ENCODE data around the gene LAMA3. TPM values are rescaled to one million over a fixed set of nuclear protein-coding genes. Genes with fewer than 3 reads are reported as not detected.
"Not testable (repeated sequence)": the region's sequence is repeated elsewhere in the genome, so short reads cannot be mapped to it uniquely, and the experiment has no call there.

LAMA3 gene
- total and polyA plus RNA-seq, 2 experiments from 2014 or later = 3.9 to 4.9 TPM

- H3K27ac ChIP-seq (ENCODE audit: low read depth); H3K27me3 Mint-ChIP-seq (ENCODE audit: insufficient read depth, low read depth, poor library complexity); H3K4me2 ChIP-seq; ATAC-seq; DNase-seq (ENCODE audit: low spot score); H2AFZ ChIP-seq; H3K79me2 ChIP-seq (replicated peaks; ENCODE audit: insufficient read depth); H3F3A ChIP-seq (replicated peaks; ENCODE audit: low read depth); H4K20me1 ChIP-seq (replicated peaks; ENCODE audit: insufficient read depth); H3K4me1 ChIP-seq (ENCODE audit: insufficient read depth); H3K27ac Mint-ChIP-seq; H3K4me1 Mint-ChIP-seq; H3K36me3 ChIP-seq (ENCODE audit: insufficient read depth); H3K36me3 Mint-ChIP-seq (ENCODE audit: low read depth); H3K9me3 Mint-ChIP-seq; H3K4me3 Mint-ChIP-seq; H3K4me3 ChIP-seq; H3K9me2 ChIP-seq (ENCODE audit: insufficient read depth); H3K27me3 ChIP-seq (ENCODE audit: insufficient read depth): not testable (repeated sequence)
Measured at GRCh38 chr18:23716079-23716478, 26.8 kb downstream of the LAMA3 start.

GRCh38 chr18:23716516-23716915, 27.3 kb downstream of the LAMA3 start:
- Mint-ChIP-seq H3K27ac (no peak overlapping the region; the same call in 1 of the 2 replicates), H3K36me3 (ENCODE audit: low read depth) (no peaks in the 10 kb centered on the region), H3K4me3 (no peak overlapping the region), H3K27me3 (ENCODE audit: insufficient read depth, low read depth, poor library complexity) (no peaks in the 10 kb centered on the region), H3K4me1 (peaks cover 2% of the 10 kb centered on the region; the same call in 2 of the 3 replicates), H3K9me3 (no peaks in the 10 kb centered on the region)
- ATAC-seq (peak; percentile 88), DNase-seq (ENCODE audit: low spot score) (peak; percentile 43)
- Histone ChIP-seq H3F3A (replicated peaks; ENCODE audit: low read depth) (no peaks in the 10 kb centered on the region), H3K9me2 (ENCODE audit: insufficient read depth) (peaks cover under 1% of the 10 kb centered on the region; the same call in 1 of the 2 replicates), H3K4me1 (ENCODE audit: insufficient read depth) (no peaks in the 10 kb centered on the region), H3K4me2 (no peak overlapping the region), H3K27me3 (ENCODE audit: insufficient read depth) (no peaks in the 10 kb centered on the region), H3K79me2 (replicated peaks; ENCODE audit: insufficient read depth) (no peaks in the 10 kb centered on the region), H2AFZ (no peak overlapping the region), H3K36me3 (ENCODE audit: insufficient read depth) (no peaks in the 10 kb centered on the region), H3K27ac (ENCODE audit: low read depth) (no peak overlapping the region), H3K4me3 (no peak overlapping the region), H4K20me1 (replicated peaks; ENCODE audit: insufficient read depth) (no peaks in the 10 kb centered on the region)
- TF ChIP-seq STAT1 (IDR thresholded peaks at IDR 0.05; ENCODE audit: unreplicated experiment) (no peak), EZH2 (IDR thresholded peaks at IDR 0.05; ENCODE audit: low read depth, unreplicated experiment) (no peak), CTCF (conservative IDR thresholded peaks at IDR 0.05; ENCODE audit: low read depth in 2 of 2) (no peak), ZNF114 (CRISPR knock-in tag; IDR thresholded peaks at IDR 0.05) (no peak), JUNB (IDR thresholded peaks at IDR 0.05; ENCODE audit: unreplicated experiment) (no peak), REST (IDR thresholded peaks at IDR 0.05; ENCODE audit: unreplicated experiment) (no peak), CREB1 (CRISPR knock-in tag; IDR thresholded peaks at IDR 0.05; ENCODE audit: low read depth) (no peak), EZH2phosphoT487 (IDR thresholded peaks at IDR 0.05; ENCODE audit: unreplicated experiment) (no peak), ZNF331 (CRISPR knock-in tag; IDR thresholded peaks at IDR 0.05; ENCODE audit: low read depth) (no peak), ZNF462 (CRISPR knock-in tag; IDR thresholded peaks at IDR 0.05) (no peak), POLR2AphosphoS5 (IDR thresholded peaks at IDR 0.05; ENCODE audit: low read depth) (no peak)
